T follicular helper cell (primary cell): ENCODE results near the gene MTHFD1L.
A peak's percentile ranks its signal among the peaks of the same experiment; 100 is the strongest.

ENCODE experiments used
- DNase-seq: peaks from one replicate; pipeline ENCODE4 v3.0.0-alpha.2; 2020; ENCODE audit warnings: low read depth

Gene MTHFD1L

GRCh38 chr6:150866147-150866990 lies 867 bp downstream of the MTHFD1L start:
- DNase-seq = peak; percentile 51

- no peak for DNase-seq
Measured at GRCh38 chr6:150866991-150867501, 1.5 kb downstream of the MTHFD1L start.

- DNase-seq = no peak
Measured at GRCh38 chr6:150868759-150869158, 3.3 kb downstream of the MTHFD1L start.

- DNase-seq = no peak
Measured at GRCh38 chr6:150874179-150874578, 8.7 kb downstream of the MTHFD1L start.

GRCh38 chr6:150875841-150876240 lies 10.3 kb downstream of the MTHFD1L start:
- no peak for DNase-seq

GRCh38 chr6:150876598-150876997 lies 11.1 kb downstream of the MTHFD1L start:
- no peak for DNase-seq

- no peak for DNase-seq
Measured at GRCh38 chr6:150877928-150878327, 12.4 kb downstream of the MTHFD1L start.

GRCh38 chr6:150878347-150879213 lies 13.1 kb downstream of the MTHFD1L start:
- DNase-seq = no peak

GRCh38 chr6:150880336-150880735 lies 14.8 kb downstream of the MTHFD1L start:
- no peak for DNase-seq

- DNase-seq = no peak
Measured at GRCh38 chr6:150881911-150882481, 16.5 kb downstream of the MTHFD1L start.

- no peak for DNase-seq
Measured at GRCh38 chr6:150883521-150883920, 18.0 kb downstream of the MTHFD1L start.

GRCh38 chr6:150886155-150886554 lies 20.7 kb downstream of the MTHFD1L start:
- DNase-seq = no peak

GRCh38 chr6:150887978-150888563 lies 22.6 kb downstream of the MTHFD1L start:
- DNase-seq = no peak

GRCh38 chr6:150890346-150890745 lies 24.8 kb downstream of the MTHFD1L start:
- DNase-seq = no peak

- peak; percentile 38 for DNase-seq
Measured at GRCh38 chr6:150891888-150892485, 26.5 kb downstream of the MTHFD1L start.

GRCh38 chr6:150894191-150894744 lies 28.8 kb downstream of the MTHFD1L start:
- DNase-seq = no peak

GRCh38 chr6:150894935-150895552 lies 29.5 kb downstream of the MTHFD1L start:
- no peak for DNase-seq

- no peak for DNase-seq
Measured at GRCh38 chr6:150895928-150896632, 30.6 kb downstream of the MTHFD1L start.

- DNase-seq = no peak
Measured at GRCh38 chr6:150897400-150897943, 32.0 kb downstream of the MTHFD1L start.
